Mucosa of descending colon (tissue), 3 donors: ENCODE data around the gene PAPOLG. TPM values are rescaled to one million over a fixed set of nuclear protein-coding genes. Genes with fewer than 3 reads are reported as not detected.

Experiments
- ATAC-seq: fragments of 200-7000 bp; cut with Tn5 transposase; one replicate; pipeline ENCODE4 v1.9.1; 2020; ENCODE audit warnings: mild to moderate bottlenecking, moderate library complexity
- DNase-seq, 3 donors: peaks; one replicate each; pipeline ENCODE4 v3.0.0-alpha.2; 2020
- H3K36me3 ChIP-seq: fragments of 200-600 bp; one replicate; pipeline ENCODE4 v1.8.0; 2021; ENCODE audit warnings: low read depth, mild to moderate bottlenecking
- H3K4me1 ChIP-seq: fragments of 200-600 bp; one replicate; pipeline ENCODE4 v1.8.0; 2021; ENCODE audit warnings: low read depth, mild to moderate bottlenecking
- H3K4me3 ChIP-seq: fragments of 200-600 bp; one replicate; pipeline ENCODE4 v1.8.0; 2021; ENCODE audit warnings: mild to moderate bottlenecking
- H3K9me3 ChIP-seq: fragments of 200-600 bp; one replicate; pipeline ENCODE4 v1.8.0; 2021; ENCODE audit warnings: mild to moderate bottlenecking
- CTCF ChIP-seq: fragments of 200-600 bp; IDR thresholded peaks from one replicate; pipeline ENCODE4 v1.8.0; 2022; ENCODE audit warnings: antibody characterized with exemption, mild to moderate bottlenecking
- intact Hi-C, 2 donors: fragments of 100-400 bp; cut with DNase I in 1 of 2; cut with micrococcal nuclease in 1 of 2; formaldehyde crosslinking; loops; one replicate each; pipeline versions ENCODE4 v1.11.0 to v1.11.1; 2022; cut with DNase I, micrococcal nuclease
- total RNA-seq, 3 donors: library from RNA; stranded (reverse); fragmentation: NEBNext Ultra II Directional in 2 of 3; extraction: Animal tissue kit (Norgen Biotek cat#: 25700) in 2 of 3; gene quantifications; one replicate each; pipeline versions ENCODE4 v1.2.1 to v1.2.4, GENCODE V29; 2021 to 2023
- donor health status: DM: no; HTN: no; CAD: no; lungs with moderate emphysema.
- donor health status: DM: no; HTN: no; CAD: no.
- donor health status: DM: no; HTN: yes; CAD: no.

The PAPOLG gene
- total RNA-seq, 3 donors from 2014 or later, result 9.1 to 14.5 (median 10.1) TPM

DNA sequence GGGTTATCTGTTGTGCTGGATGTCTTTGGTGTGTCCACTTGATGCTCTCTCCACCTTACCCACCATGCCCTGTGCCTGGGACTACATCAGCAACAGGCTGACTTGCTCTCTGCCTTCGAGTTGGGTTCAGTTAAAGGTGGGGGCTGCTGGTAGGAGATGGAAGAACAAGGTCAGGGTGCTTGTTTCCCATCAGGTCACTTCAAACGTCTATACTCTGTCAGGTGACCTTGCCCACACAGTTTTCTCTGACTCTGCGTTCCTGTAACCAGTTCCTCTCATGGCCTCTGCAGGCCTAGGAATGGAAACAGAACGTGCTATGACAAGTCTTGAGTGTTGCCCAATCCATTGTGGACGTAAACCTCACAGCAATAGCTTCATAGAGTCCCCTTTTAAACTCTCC, 38.4 kb upstream of the PAPOLG start:
- H3K4me1 ChIP-seq, result no peaks in the 10 kb centered on the region
- intact Hi-C loops, result no loop called here
- no peak for TF ChIP-seq CTCF
- DNase-seq (peak in 1 of 3 donors; percentile 17), ATAC-seq (no peak)
- H3K4me3 ChIP-seq, result no peak overlapping the region
- no peaks in the 10 kb centered on the region for H3K9me3 ChIP-seq
- no peaks in the 10 kb centered on the region for H3K36me3 ChIP-seq

DNA sequence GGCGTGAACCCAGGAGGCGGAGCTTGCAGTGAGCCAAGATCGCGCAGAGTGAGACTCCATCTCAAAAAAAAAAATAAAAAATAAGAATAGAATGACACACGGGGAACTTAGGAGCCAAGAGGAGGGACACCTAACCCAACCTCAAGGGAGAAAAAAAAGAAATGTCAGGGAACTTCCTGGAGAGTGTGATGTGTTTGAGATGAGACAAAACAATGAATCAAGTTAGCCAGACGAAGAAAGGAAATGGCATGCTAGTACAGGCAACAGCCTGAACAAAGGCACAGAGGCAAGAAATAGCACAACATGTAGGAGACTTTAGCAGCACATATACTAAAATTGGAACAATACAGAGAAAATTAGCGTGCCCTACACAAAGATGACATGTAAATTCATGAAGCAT, 36.7 kb upstream of the PAPOLG start:
- no peaks in the 10 kb centered on the region for H3K4me1 ChIP-seq
- no peaks in the 10 kb centered on the region for H3K9me3 ChIP-seq
- no peak for TF ChIP-seq CTCF
- intact Hi-C loops, result no loop called here
- no peak for ATAC-seq
- no peak for DNase-seq
- H3K4me3 ChIP-seq, result no peak overlapping the region
- H3K36me3 ChIP-seq, result no peaks in the 10 kb centered on the region

DNA sequence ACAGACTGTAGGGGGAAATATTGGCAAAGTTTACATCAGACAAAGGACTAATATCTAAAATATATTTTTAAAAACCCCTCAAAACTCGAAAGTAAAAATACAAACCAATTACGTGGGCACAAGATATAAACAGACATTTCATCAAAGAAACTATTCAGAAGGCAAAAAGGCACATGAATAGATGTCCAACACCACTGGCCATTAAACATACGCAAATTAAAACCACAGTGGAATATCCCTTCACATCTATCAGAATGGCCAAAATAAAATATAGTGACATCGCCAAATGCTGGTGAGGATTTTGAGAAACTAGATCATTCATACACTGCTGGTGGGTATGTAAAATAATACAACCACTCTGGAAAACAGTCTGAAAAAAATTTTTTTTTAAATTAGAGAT, 30.6 kb upstream of the PAPOLG start:
- H3K4me3 ChIP-seq, result no peak overlapping the region
- ATAC-seq, result no peak
- DNase-seq, result no peak
- H3K36me3 ChIP-seq, result no peaks in the 10 kb centered on the region
- intact Hi-C loops, result no loop called here
- H3K4me1 ChIP-seq, result no peaks in the 10 kb centered on the region
- H3K9me3 ChIP-seq, result no peaks in the 10 kb centered on the region
- no peak for TF ChIP-seq CTCF

DNA sequence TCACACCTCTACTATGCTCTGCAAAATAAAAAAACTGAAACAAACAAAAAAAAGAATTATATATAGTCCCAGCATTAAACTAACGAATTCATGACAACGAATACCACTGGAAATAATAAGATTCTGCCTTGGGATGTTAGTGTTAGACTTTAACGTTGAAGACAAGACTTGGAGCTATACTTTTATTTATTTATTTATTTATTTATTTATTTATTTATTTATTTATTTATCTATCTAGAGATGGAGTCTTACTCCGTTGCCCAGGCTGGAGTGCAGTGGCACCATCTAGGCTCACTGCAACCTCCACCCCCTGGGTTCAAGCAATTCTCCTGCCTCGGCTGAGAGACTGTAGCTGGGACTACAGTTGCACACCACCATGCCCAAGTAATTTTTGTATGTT, 27.2 kb upstream of the PAPOLG start:
- Histone ChIP-seq H3K4me1 (no peaks in the 10 kb centered on the region), H3K36me3 (no peaks in the 10 kb centered on the region), H3K4me3 (no peak overlapping the region), H3K9me3 (no peaks in the 10 kb centered on the region)
- no peak for ATAC-seq
- TF ChIP-seq CTCF, result no peak
- intact Hi-C loops, result no loop called here
- DNase-seq, result no peak

DNA sequence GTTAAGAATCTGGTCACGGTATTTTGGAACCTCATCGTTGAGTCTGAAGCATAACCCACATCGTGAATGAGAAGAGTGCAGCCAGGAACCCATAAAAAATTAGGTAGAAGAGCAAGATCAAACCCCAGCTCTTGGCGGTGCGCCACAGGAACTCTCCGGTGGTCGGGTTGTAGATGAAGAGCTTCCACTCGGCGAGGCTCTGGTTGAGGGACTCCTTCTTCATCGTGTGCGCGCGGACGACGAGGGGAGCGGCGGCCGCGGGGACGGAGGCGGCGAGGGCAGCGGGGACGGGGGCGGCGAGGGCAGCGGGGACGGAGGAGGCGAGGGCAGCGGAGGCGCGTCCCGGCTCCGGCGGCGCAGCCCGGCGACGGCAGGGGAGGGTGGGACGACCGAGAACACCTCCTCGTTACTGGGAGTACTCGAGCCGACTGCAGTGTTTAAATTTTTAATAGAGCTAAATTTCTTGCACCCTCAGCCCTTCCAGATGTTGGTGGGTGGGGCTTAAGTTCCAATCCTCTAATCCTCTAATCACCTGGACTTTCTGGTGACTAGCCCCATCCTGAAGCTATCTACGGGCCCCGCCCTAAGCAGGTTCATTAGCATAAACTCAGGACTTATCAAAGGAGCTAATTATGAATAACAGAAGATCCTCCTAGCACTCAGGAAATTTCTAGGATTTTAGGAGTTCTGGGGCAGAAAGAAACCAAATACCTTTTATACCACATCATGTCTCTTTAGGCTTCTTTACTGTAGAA, 20.4 kb upstream of the PAPOLG start:
- H3K9me3 ChIP-seq, result no peaks in the 10 kb centered on the region
- no peak overlapping the region for H3K4me3 ChIP-seq
- DNase-seq, result no peak
- H3K36me3 ChIP-seq, result no peaks in the 10 kb centered on the region
- TF ChIP-seq CTCF, result no peak
- no peak for ATAC-seq
- no peaks in the 10 kb centered on the region for H3K4me1 ChIP-seq
- intact Hi-C loops, result no loop called here

GRCh38 chr2:60738679-60739078, 17.4 kb upstream of the PAPOLG start:
- DNase-seq, result no peak
- intact Hi-C loops, result no loop called here
- no peak for ATAC-seq
- TF ChIP-seq CTCF, result no peak
- Histone ChIP-seq H3K36me3 (no peaks in the 10 kb centered on the region), H3K9me3 (no peaks in the 10 kb centered on the region), H3K4me1 (no peaks in the 10 kb centered on the region), H3K4me3 (no peak overlapping the region)
